ENCODE results near the gene RLF. TPM values are rescaled to one million over a fixed set of nuclear protein-coding genes. Genes with fewer than 3 reads are reported as not detected.

RLF gene
- total RNA-seq, 4 donors from 2014 or later = 19.4 to 28.7 (median 27.9) TPM

DNA sequence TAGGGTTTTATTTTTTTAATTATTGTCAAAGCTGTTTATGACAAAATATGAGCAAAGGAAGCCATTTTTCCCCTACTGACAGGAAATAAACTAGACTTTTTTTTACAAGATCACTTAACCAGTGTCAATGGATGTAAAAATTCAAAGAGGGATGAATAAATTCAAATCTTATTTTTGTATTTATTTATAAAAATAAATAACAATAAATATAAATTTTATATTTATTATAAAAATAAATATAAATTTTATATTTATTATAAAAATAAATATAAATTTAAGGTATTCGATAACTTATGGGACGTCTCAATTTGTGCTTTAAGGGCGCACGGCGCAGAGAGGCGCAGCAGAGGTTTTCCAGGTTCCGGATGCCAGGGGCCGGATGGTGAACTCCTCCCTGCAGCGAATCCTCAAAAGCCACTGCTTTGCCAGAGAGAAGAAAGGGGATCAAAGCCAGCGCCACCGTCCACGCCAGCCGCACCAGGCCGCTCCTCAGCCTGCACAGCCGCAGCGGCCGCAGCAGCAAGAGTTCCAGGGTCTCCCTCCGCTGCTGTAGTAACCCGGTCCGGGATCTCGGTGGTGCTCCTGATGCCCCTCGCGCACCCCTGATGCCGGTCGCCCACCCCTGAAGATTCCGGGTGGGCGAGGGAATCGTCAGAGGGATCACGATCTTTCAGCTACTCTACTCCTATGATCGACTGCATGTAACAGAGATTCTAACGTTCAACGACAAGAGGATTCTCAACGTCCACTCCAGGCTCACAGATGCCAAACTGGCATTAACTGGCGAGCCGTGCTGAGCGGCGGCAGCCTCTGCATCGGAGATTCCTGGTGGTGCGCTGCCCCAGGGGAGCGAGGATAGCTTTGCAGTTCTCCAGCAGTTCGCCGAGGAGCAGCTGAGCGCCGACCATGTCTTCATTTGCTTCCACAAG is 28.5 kb upstream of the RLF start:
- Histone ChIP-seq H3K9me3 (no peaks in the 10 kb centered on the region), H3K27ac (no peak overlapping the region), H3K27me3 (peaks cover 54% of the 10 kb centered on the region), H3K4me3 (peak overlapping the region in 1 of 2 donors; percentile 41), H3K4me1 (peaks cover 0 to 7% (median 0%) of the 10 kb centered on the region in 3 donors), H3K36me3 (no peaks in the 10 kb centered on the region)
- no peak for ATAC-seq
- 32 to 40% methylated on average over 10 to 29 of the region's 44 CpGs for WGBS, 2 donors (ENCODE audit: low coverage in 1 of 2)
- TF ChIP-seq, protein P1, sequence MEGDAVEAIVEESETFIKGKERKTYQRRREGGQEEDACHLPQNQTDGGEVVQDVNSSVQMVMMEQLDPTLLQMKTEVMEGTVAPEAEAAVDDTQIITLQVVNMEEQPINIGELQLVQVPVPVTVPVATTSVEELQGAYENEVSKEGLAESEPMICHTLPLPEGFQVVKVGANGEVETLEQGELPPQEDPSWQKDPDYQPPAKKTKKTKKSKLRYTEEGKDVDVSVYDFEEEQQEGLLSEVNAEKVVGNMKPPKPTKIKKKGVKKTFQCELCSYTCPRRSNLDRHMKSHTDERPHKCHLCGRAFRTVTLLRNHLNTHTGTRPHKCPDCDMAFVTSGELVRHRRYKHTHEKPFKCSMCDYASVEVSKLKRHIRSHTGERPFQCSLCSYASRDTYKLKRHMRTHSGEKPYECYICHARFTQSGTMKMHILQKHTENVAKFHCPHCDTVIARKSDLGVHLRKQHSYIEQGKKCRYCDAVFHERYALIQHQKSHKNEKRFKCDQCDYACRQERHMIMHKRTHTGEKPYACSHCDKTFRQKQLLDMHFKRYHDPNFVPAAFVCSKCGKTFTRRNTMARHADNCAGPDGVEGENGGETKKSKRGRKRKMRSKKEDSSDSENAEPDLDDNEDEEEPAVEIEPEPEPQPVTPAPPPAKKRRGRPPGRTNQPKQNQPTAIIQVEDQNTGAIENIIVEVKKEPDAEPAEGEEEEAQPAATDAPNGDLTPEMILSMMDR (IDR thresholded peaks at IDR 0.05) = no peak
- TF ChIP-seq POLR2AphosphoS5 (IDR thresholded peaks at IDR 0.05) (no peak), EP300 (IDR thresholded peaks at IDR 0.05) (no peak)

DNA sequence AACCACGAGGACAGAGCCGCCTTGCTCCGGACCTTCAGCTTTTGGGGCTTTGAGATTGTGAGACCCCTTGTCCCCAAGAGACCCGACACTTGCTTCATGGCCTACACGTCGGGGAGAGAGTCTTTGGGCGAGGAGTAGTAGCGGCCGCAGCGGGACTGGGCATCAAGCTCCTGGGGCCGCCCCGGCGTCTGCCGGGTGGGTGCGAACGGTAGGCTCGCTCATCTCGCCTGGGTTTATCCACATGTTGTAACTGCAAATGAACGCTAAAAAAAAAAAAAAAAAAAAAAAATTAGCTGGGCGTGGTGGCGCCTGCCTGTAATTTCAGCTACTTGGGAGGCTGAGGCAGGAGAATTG is 27.9 kb upstream of the RLF start:
- H3K4me3 ChIP-seq = peak overlapping the region in 1 of 2 donors; percentile 41
- TF ChIP-seq POLR2AphosphoS5 (IDR thresholded peaks at IDR 0.05) (no peak), POLR2A (IDR thresholded peaks at IDR 0.05) (no peak), EP300 (IDR thresholded peaks at IDR 0.05) (no peak)
- TF ChIP-seq, protein P1 (IDR thresholded peaks at IDR 0.05) = no peak
- 60% methylated on average over 4 of the region's 21 CpGs; no CpG with 5 or more reads in 1 of the 2 donors for WGBS, 2 donors (ENCODE audit: low coverage in 1 of 2)

DNA sequence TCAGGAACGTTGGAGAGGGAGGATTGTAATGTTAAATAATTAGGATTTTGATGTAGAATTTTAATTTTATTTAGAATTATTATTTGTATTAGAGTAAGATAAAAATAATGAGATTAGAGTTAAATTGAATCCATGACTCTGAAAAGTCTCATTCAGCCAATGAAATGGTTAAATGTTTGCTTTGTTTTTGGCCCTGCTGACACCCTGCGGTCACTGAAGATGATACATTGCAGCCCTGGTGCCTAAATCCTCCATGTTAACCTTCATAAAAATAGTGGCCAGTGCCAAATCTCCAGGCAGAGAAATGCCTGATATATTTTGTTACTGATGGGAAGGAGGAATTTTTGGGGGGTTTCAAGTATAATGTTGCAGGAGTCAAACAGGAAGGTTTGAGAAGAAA is 27.3 kb upstream of the RLF start:
- Histone ChIP-seq H3K4me1 (peaks cover 0 to 7% (median 0%) of the 10 kb centered on the region in 3 donors), H3K27ac (no peak overlapping the region), H3K9me3 (no peaks in the 10 kb centered on the region), H3K27me3 (peaks cover 50% of the 10 kb centered on the region), H3K4me3 (no peak overlapping the region), H3K36me3 (no peaks in the 10 kb centered on the region)
- 29 to 51% methylated on average over 2 of the region's 2 CpGs for WGBS, 2 donors (ENCODE audit: low coverage in 1 of 2)
- TF ChIP-seq POLR2A (IDR thresholded peaks at IDR 0.05) (no peak), EP300 (IDR thresholded peaks at IDR 0.05) (no peak)
- no peak for ATAC-seq

More for the DNA sequence above, 27.9 kb upstream of the RLF start:
- Histone ChIP-seq H3K9me3 (no peaks in the 10 kb centered on the region), H3K27me3 (peaks cover 50% of the 10 kb centered on the region), H3K4me1 (peaks cover 0 to 7% (median 0%) of the 10 kb centered on the region in 3 donors), H3K27ac (no peak overlapping the region), H3K36me3 (no peaks in the 10 kb centered on the region)
- no peak for ATAC-seq

DNA sequence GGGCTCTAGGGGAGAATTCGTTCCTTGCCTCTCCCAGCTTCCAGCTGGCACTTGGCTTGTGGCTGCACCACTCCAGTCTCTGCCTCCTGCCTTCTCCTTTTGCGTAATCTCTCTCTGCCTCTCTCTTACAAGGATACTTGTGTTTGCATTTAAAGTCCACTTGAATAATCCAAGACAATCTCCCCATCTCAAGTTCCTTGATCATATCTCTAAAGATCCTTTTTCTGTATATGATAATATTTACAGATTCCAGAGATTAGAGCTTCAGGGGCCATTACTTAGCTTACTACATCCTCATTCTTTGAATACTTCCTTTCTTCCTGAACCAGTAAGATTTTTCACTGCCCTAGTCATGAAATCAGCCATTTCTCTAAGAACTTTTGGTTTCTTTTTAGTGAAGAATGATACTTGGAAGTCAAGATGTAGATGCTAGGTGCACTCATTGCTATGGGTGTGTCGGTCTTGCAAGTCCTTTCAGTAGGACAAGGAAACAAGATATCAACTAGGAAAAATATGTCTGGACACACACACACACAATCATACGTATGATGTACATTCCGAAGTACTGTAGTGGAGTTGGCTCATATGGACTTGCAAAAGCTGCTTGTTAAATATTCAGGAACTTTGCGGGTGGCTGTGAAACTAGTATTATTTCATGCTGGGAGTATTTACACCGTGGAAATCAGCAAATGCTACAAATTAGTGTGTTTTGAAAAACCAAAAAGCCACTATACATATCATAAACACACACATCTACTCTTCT is 20.8 kb upstream of the RLF start:
- no peak overlapping the region for H3K27ac ChIP-seq
- ATAC-seq = no peak
- no peak for TF ChIP-seq POLR2AphosphoS5 (IDR thresholded peaks at IDR 0.05)
- TF ChIP-seq EP300 (IDR thresholded peaks at IDR 0.05) = no peak
- TF ChIP-seq, protein P1 (IDR thresholded peaks at IDR 0.05) = no peak
- no peak for TF ChIP-seq POLR2A (IDR thresholded peaks at IDR 0.05)
- H3K36me3 ChIP-seq = no peaks in the 10 kb centered on the region
- H3K27me3 ChIP-seq = peaks cover 7% of the 10 kb centered on the region
- peaks cover 0 to 3% (median 0%) of the 10 kb centered on the region in 3 donors for H3K4me1 ChIP-seq
- 68 to 88% methylated on average over 4 to 7 of the region's 7 CpGs for WGBS, 2 donors (ENCODE audit: low coverage in 1 of 2)
- H3K9me3 ChIP-seq = no peaks in the 10 kb centered on the region
- no peak overlapping the region for H3K4me3 ChIP-seq

DNA sequence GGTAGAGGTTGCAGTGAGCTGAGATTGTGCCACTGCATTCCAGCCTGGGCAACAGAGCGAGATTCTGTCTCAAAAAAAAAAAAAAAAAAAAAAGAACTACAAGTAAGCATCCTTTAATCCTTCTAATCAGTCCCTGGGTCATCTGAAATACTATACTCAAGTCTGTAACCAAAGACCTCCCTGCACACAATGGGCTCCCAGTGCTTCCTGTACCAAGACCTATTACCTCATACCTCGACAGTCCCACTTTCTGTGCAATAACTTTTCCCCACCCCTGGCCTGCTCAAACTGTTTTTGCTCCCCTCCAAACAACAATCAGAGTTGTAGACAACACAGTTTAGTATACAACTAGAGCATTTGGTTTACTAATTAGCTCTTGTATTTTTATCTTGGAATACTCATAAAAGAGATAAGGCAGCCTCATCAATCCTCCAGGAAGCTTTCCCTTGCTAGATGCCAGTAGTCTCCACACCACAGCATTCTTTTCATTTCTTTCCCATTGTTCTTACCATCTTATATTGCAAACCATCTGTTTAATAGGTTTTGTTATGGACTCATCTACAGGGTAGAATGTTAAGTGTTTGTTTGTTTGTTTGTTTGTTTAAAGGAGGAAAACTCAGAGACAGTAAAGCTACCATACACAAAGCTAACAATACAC is 19.2 kb upstream of the RLF start:
- H3K4me1 ChIP-seq = peaks cover 0 to 3% (median 0%) of the 10 kb centered on the region in 3 donors
- peaks cover 20% of the 10 kb centered on the region for H3K27me3 ChIP-seq
- TF ChIP-seq POLR2A (IDR thresholded peaks at IDR 0.05) (no peak), POLR2AphosphoS5 (IDR thresholded peaks at IDR 0.05) (no peak), EP300 (IDR thresholded peaks at IDR 0.05) (no peak)
- TF ChIP-seq, protein P1 (IDR thresholded peaks at IDR 0.05) = no peak
- H3K36me3 ChIP-seq = no peaks in the 10 kb centered on the region
- no peak for ATAC-seq
- no peaks in the 10 kb centered on the region for H3K9me3 ChIP-seq
- no peak overlapping the region for H3K27ac ChIP-seq
- no peak overlapping the region for H3K4me3 ChIP-seq
- 51 to 56% methylated on average over 2 of the region's 2 CpGs for WGBS, 2 donors (ENCODE audit: low coverage in 1 of 2)
